Mesendoderm (in vitro differentiated cells): ENCODE measurements around the gene NECAB2.

Experiments used
- DNase-seq: peaks from one replicate; pipeline ENCODE4 v3.0.0; 2013
- H2AK5ac ChIP-seq: 2 replicates; pipeline ENCODE4 v1.6.1; 2013; ENCODE audit warnings: low read length, inconsistent platforms
- H2BK120ac ChIP-seq: 2 replicates; pipeline ENCODE4 v1.6.1; 2013; ENCODE audit warnings: low read depth, mild to moderate bottlenecking, low read length, moderate library complexity, mixed read lengths
- H2BK15ac ChIP-seq: replicated peaks from 2 replicates; pipeline ENCODE4 v1.6.1; 2013; ENCODE audit warnings: low read depth, mild to moderate bottlenecking, moderate library complexity
- H2BK5ac ChIP-seq: 2 replicates; pipeline ENCODE4 v1.6.1; 2013; ENCODE audit warnings: low read length, inconsistent platforms
- H3K18ac ChIP-seq: 2 replicates; pipeline ENCODE4 v1.6.1; 2013; ENCODE audit warnings: mild to moderate bottlenecking, low read length, mixed read lengths
- H3K23ac ChIP-seq: one replicate; pipeline ENCODE4 v1.6.1; 2013; ENCODE audit warnings: low read length
- H3K27ac ChIP-seq: 2 replicates; pipeline ENCODE4 v1.5.1; 2013; ENCODE audit warnings: low read depth, mild to moderate bottlenecking, inconsistent platforms, low read length, moderate library complexity
- H3K27me3 ChIP-seq: 2 replicates; pipeline ENCODE4 v1.6.1; 2013; ENCODE audit warnings: low read length, control low read depth, mild to moderate bottlenecking, inconsistent platforms; ENCODE audit not compliant: insufficient read depth, poor library complexity
- H3K36me3 ChIP-seq: 2 replicates; pipeline ENCODE4 v1.6.1; 2013; ENCODE audit warnings: low read length, inconsistent platforms; ENCODE audit not compliant: control insufficient read depth, insufficient read depth
- H3K4ac ChIP-seq: one replicate; pipeline ENCODE4 v1.6.1; 2013; ENCODE audit warnings: low read depth, mild to moderate bottlenecking, low read length, moderate library complexity
- H3K4me1 ChIP-seq: 2 replicates; pipeline ENCODE4 v1.6.1; 2013; ENCODE audit warnings: low read depth, low read length, inconsistent platforms; ENCODE audit not compliant: control insufficient read depth
- H3K4me2 ChIP-seq: 2 replicates; pipeline ENCODE4 v1.6.1; 2013; ENCODE audit warnings: low read length
- H3K4me3 ChIP-seq: 2 replicates; pipeline ENCODE4 v1.5.1; 2013; ENCODE audit warnings: mild to moderate bottlenecking, low read length
- H3K56ac ChIP-seq: one replicate; pipeline ENCODE4 v1.6.1; 2013; ENCODE audit warnings: low read length
- H3K79me1 ChIP-seq: 2 replicates; pipeline ENCODE4 v1.6.1; 2013; ENCODE audit warnings: low read length, inconsistent platforms
- H3K79me2 ChIP-seq: 2 replicates; pipeline ENCODE4 v1.6.1; 2013; ENCODE audit warnings: mild to moderate bottlenecking, low read length; ENCODE audit not compliant: control insufficient read depth, insufficient read depth
- H3K9ac ChIP-seq: 2 replicates; pipeline ENCODE4 v1.6.1; 2013; ENCODE audit warnings: low read length, inconsistent platforms
- H4K5ac ChIP-seq: one replicate; pipeline ENCODE4 v1.6.1; 2013; ENCODE audit warnings: low read length
- H4K8ac ChIP-seq: one replicate; pipeline ENCODE4 v1.6.1; 2013; ENCODE audit warnings: low read depth, mild to moderate bottlenecking, control low read depth, low read length, moderate library complexity
- WGBS: extraction: QIAGEN DNeasy Blood & Tissue Kit; methylation state at CpG from one replicate; pipeline ENCODE4 v1.1.7; 2013; ENCODE audit warnings: low lambda C conversion rate, missing lambda C conversion rate; ENCODE audit not compliant: insufficient coverage; ENCODE audit errors: extremely low coverage; 5-methylcytosine and 5-hydroxymethylcytosine counted together

Gene NECAB2

DNA sequence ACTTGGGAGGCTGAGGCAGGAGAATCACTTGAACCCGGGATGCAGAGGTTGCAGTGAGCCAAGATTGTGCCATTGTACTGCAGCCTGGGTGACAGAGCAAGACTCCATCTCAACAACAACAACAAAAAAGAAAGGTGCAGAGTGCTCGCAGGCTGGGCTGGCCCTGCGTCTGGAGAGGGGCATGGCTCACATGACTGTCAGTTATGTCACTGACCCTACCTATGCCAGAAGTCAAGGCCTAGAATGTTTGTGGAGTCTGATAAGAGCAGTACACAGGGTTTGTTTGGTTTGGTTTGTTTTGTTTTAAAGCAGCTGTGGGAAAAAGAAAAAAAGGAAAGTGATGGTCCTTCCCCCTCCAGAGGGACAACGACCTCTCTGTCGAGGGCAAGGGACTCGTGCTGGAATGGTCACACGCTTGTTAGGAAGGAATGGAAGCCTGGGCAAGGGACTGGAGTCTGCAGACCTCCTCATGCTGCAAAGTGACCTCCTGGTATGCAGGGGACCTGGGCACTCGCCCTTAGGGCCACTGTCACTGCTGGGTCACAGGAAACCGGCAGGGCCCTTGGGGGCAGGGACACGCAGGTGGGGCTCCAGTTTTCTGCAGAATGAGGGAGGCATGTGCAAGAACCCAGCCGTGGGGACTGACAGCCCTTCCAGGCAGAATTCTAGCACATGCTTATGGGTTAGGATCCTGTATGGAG, 25.1 kb upstream of the NECAB2 start:
- WGBS, result no CpG with 5 or more reads among the region's 11 CpGs
- Histone ChIP-seq H2BK120ac (no peak overlapping the region), H3K79me1 (no peaks in the 10 kb centered on the region), H2BK5ac (no peak overlapping the region), H2AK5ac (no peak overlapping the region), H3K4me3 (no peak overlapping the region), H3K27me3 (no peaks in the 10 kb centered on the region), H2BK15ac (no peak overlapping the region), H3K9ac (no peak overlapping the region), H3K4me1 (no peaks in the 10 kb centered on the region), H3K4me2 (no peak overlapping the region), H3K27ac (no peak overlapping the region), H3K18ac (no peak overlapping the region), H4K8ac (no peak overlapping the region), H3K23ac (no peak overlapping the region), H3K79me2 (no peaks in the 10 kb centered on the region), H3K56ac (no peak overlapping the region), H3K36me3 (no peaks in the 10 kb centered on the region), H3K4ac (no peak overlapping the region), H4K5ac (no peak overlapping the region)
- DNase-seq, result no peak

DNA sequence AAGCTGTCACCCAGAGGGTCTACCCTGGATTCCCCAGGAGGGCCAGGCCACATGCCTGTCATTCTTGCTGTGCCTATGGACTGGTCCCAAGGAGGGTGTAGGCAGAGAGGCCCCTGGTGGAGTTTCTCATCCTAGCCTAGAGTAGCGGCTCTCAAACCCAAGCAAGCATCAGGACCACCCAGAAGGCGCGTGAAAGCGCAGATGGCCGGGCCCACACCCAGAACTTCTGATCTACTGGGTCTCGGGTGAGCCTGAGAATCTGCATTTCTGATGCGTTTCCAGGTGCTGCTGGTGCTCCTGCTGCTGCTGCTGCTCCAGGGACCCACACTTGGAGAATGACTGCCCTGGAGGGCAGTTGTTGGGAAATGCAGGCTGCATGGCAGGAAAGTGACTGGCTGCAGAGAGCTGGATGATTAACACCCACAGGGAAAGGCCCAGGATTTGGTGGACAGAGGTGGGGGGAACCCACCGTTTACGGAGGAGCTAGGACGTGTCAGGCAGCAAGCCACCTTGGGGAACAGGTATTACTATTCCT, 24.5 kb upstream of the NECAB2 start:
- WGBS, result no CpG with 5 or more reads among the region's 10 CpGs
- H2BK120ac ChIP-seq, result no peak overlapping the region

DNA sequence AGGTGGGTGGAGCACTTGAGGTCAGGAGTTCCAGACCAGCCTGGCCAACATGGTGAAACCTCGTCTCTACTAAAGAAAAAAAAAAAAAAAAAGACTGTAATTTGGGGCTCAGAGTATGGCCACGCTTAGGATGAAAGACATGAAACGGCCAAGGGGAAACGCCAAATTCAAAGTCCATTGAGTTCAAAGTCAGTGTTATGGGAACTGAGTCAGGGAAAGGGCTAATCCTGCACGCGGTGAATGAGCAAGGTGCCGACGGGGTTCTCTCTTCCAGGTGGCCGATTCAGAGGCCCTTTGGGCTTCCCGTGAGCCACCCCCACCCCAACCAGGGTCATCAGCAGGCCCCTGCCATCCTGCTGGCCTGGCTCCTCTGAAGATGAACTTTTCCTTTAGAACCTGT, 22.5 kb upstream of the NECAB2 start:
- Histone ChIP-seq H3K18ac (no peak overlapping the region), H3K27me3 (no peaks in the 10 kb centered on the region), H3K27ac (no peak overlapping the region), H3K4ac (no peak overlapping the region), H3K56ac (no peak overlapping the region), H4K5ac (no peak overlapping the region), H3K4me3 (no peak overlapping the region), H2AK5ac (no peak overlapping the region), H4K8ac (no peak overlapping the region), H2BK120ac (no peak overlapping the region), H3K4me1 (no peaks in the 10 kb centered on the region), H3K4me2 (no peak overlapping the region), H3K9ac (no peak overlapping the region), H3K79me1 (no peaks in the 10 kb centered on the region), H2BK15ac (no peak overlapping the region), H3K23ac (no peak overlapping the region), H2BK5ac (no peak overlapping the region), H3K79me2 (no peaks in the 10 kb centered on the region), H3K36me3 (no peaks in the 10 kb centered on the region)
- no peak for DNase-seq
- WGBS, result no CpG with 5 or more reads among the region's 10 CpGs

More for the DNA sequence above, 24.5 kb upstream of the NECAB2 start:
- Histone ChIP-seq H3K4me1 (no peaks in the 10 kb centered on the region), H3K18ac (no peak overlapping the region), H3K36me3 (no peaks in the 10 kb centered on the region), H4K5ac (no peak overlapping the region), H3K56ac (no peak overlapping the region), H3K4me3 (no peak overlapping the region), H3K79me1 (no peaks in the 10 kb centered on the region), H3K23ac (no peak overlapping the region), H3K4me2 (no peak overlapping the region), H2BK15ac (no peak overlapping the region), H2AK5ac (no peak overlapping the region), H3K79me2 (no peaks in the 10 kb centered on the region), H3K4ac (no peak overlapping the region), H3K27ac (no peak overlapping the region), H3K27me3 (no peaks in the 10 kb centered on the region), H3K9ac (no peak overlapping the region), H2BK5ac (no peak overlapping the region), H4K8ac (no peak overlapping the region)
- DNase-seq, result no peak

DNA sequence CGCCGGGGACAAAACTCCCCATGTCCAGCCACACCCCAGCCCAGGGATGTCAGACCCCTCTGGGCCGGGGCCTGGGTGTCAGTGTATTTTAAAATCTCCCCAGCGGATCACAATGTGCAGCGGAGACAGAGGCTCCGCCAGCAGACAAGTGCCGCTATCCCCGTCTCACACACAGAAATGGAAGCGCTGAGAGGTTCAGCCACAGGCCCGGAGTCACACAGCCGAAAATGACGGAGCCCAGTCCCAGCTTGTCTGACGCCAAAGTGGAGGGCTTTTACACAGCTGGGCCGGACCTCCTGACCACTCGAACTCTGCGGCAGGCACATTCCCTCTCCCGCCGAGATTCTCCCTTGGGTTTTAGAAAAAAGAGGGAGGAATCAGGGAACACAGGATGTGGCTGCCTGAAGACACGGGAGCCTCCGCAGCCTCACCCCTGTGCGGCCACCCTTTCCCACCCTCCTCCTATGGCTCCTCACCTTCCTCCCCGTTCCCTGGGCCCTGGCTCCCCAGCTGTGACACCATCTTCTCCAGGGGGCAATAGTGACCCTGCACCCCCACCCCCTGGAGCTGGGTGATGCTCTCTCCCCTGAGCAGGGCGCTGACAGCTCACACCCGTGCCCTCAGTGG, 21.8 kb upstream of the NECAB2 start:
- no peak overlapping the region for H3K4ac ChIP-seq
- no peaks in the 10 kb centered on the region for H3K27me3 ChIP-seq
- no peaks in the 10 kb centered on the region for H3K79me2 ChIP-seq
- H2BK15ac ChIP-seq, result no peak overlapping the region
- H3K4me2 ChIP-seq, result no peak overlapping the region
- H3K79me1 ChIP-seq, result no peaks in the 10 kb centered on the region
- H3K23ac ChIP-seq, result no peak overlapping the region
- no peak overlapping the region for H2AK5ac ChIP-seq
- no peak overlapping the region for H3K56ac ChIP-seq
- H3K36me3 ChIP-seq, result no peaks in the 10 kb centered on the region
- no peak overlapping the region for H2BK120ac ChIP-seq
- DNase-seq, result no peak
- H3K18ac ChIP-seq, result no peak overlapping the region
- H3K27ac ChIP-seq, result no peak overlapping the region
- no peak overlapping the region for H4K8ac ChIP-seq
- no peak overlapping the region for H2BK5ac ChIP-seq
- H3K4me3 ChIP-seq, result no peak overlapping the region
- H4K5ac ChIP-seq, result no peak overlapping the region
- no CpG with 5 or more reads among the region's 24 CpGs for WGBS
- H3K9ac ChIP-seq, result no peak overlapping the region
- H3K4me1 ChIP-seq, result no peaks in the 10 kb centered on the region

DNA sequence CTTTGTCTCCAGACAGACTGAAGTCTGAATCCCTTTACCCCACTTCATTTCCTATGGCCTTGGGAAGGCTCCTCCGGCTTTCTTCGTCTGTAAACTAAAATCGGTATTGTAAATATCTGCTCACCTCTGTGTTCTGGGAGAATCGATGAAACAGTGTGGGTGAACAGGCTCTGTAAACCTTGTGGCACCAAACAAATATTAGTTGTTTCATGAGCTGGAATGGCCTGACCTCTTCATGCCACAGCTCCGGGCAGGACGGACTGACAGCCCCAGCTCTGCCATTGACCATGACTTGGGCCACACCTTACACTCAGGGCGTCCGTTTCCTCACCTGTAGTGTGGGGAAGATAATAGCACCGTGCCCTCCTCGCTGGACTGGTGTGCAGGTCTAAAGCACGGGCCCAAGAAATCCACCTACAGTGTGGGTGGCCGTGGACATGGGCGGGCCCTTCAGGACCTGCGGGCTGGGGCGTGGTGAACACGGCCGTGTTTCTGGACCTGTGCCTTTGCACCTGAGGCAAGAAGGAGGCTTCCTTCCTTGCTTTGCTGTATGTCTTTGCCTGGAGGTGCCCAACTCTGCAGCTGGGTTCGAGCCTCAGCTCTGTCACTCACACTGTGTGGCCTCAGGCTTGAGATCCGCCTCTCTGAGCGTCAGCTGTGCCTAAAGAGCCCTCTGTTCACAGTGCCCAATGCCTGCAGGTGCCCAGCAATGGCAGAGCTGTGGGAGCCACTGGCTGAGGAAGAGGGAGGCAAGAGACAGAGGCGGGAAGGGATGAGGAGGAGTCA, 21.1 kb upstream of the NECAB2 start:
- Histone ChIP-seq H3K79me2 (no peaks in the 10 kb centered on the region), H3K4me2 (no peak overlapping the region), H3K23ac (no peak overlapping the region), H3K36me3 (no peaks in the 10 kb centered on the region), H2AK5ac (no peak overlapping the region), H3K27me3 (no peaks in the 10 kb centered on the region), H4K5ac (no peak overlapping the region), H3K4me3 (no peak overlapping the region), H3K9ac (no peak overlapping the region), H2BK5ac (no peak overlapping the region), H3K4ac (no peak overlapping the region), H4K8ac (no peak overlapping the region), H3K18ac (no peak overlapping the region), H3K56ac (no peak overlapping the region), H2BK120ac (no peak overlapping the region), H2BK15ac (no peak overlapping the region), H3K27ac (no peak overlapping the region), H3K79me1 (no peaks in the 10 kb centered on the region), H3K4me1 (no peaks in the 10 kb centered on the region)
- DNase-seq, result no peak
- WGBS, result no CpG with 5 or more reads among the region's 21 CpGs
